Measurements from ENCODE around the gene ABLIM2.

DNA sequence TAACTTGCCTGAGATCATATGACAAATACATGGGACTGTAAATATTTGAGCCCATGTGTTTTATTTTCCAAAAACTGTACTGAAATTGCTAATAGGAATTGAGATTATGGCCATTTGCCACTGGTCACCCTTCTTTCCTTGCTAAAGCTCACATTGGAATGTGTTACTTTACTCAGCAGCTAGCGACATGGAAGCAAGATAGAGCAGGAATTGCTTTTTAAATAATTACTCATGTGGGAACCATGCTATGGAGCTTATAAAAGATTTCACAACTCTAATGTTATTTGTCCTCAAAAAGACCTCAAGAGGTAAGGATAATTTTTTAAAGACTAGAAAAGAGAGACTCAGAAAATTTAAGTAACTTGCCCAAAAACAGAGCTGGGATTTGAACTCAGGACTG lies 170.2 kb downstream of the ABLIM2 start:
- TF ChIP-seq, protein P1, sequence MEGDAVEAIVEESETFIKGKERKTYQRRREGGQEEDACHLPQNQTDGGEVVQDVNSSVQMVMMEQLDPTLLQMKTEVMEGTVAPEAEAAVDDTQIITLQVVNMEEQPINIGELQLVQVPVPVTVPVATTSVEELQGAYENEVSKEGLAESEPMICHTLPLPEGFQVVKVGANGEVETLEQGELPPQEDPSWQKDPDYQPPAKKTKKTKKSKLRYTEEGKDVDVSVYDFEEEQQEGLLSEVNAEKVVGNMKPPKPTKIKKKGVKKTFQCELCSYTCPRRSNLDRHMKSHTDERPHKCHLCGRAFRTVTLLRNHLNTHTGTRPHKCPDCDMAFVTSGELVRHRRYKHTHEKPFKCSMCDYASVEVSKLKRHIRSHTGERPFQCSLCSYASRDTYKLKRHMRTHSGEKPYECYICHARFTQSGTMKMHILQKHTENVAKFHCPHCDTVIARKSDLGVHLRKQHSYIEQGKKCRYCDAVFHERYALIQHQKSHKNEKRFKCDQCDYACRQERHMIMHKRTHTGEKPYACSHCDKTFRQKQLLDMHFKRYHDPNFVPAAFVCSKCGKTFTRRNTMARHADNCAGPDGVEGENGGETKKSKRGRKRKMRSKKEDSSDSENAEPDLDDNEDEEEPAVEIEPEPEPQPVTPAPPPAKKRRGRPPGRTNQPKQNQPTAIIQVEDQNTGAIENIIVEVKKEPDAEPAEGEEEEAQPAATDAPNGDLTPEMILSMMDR (IDR thresholded peaks at IDR 0.05), result no peak
- TF ChIP-seq POLR2A (IDR thresholded peaks at IDR 0.05), result no peak

Measured in lower leg skin (tissue), 3 donors.